PFSK-1 (cell line): ENCODE data around the gene TRIM46.

ENCODE experiments used
- POLR2AphosphoS5 ChIP-seq: IDR thresholded peaks from 2 replicates; pipeline ENCODE4 v1.6.1; 2012; ENCODE audit warnings: low read depth, mild to moderate bottlenecking, control low read depth, low read length, moderate library complexity
- SIN3A ChIP-seq: IDR thresholded peaks from 2 replicates; pipeline ENCODE4 v1.6.1; 2012; ENCODE audit warnings: mild to moderate bottlenecking, low read length, moderate library complexity, borderline replicate concordance; ENCODE audit not compliant: insufficient read depth
- TAF1 ChIP-seq: IDR thresholded peaks from 2 replicates; pipeline ENCODE4 v1.6.1; 2012; ENCODE audit warnings: low read length, control low read depth, borderline replicate concordance; ENCODE audit not compliant: insufficient read depth

- TF ChIP-seq POLR2AphosphoS5: no peak
- TF ChIP-seq TAF1: no peak
- no peak for TF ChIP-seq SIN3A
Measured at GRCh38 chr1:155176544-155177071, 3.0 kb downstream of the TRIM46 start.
